CD14-positive monocyte (primary cell): ENCODE measurements around the gene NOC2L. TPM values are rescaled to one million over a fixed set of nuclear protein-coding genes. Genes with fewer than 3 reads are reported as not detected.
A peak's percentile ranks its signal among the peaks of the same experiment; 100 is the strongest.

ENCODE experiments used
- DNase-seq, 3 donors: peaks; one replicate each; pipeline ENCODE4 v3.0.0-alpha.2; 2011 to 2022
- H2AFZ ChIP-seq: 2 replicates; pipeline ENCODE4 v1.6.0; 2012; ENCODE audit warnings: mild to moderate bottlenecking, low read depth, low read length, inconsistent platforms; ENCODE audit not compliant: insufficient read depth, poor library complexity, severe bottlenecking
- H3K27ac ChIP-seq, 2 donors: 1 replicate in 1 of 2; 2 replicates in 1 of 2; pipeline ENCODE4 v1.5.1; 2012 to 2013; ENCODE audit warnings: low read length in 2 of 2, control low read depth in 1 of 2, inconsistent platforms in 1 of 2, low read depth in 1 of 2, mild to moderate bottlenecking in 1 of 2
- H3K27me3 ChIP-seq, 2 donors: one replicate each; pipeline versions ENCODE4 v1.6.0 to v1.6.1; 2011 to 2013; ENCODE audit warnings: low read length in 2 of 2; ENCODE audit not compliant: control insufficient read depth in 2 of 2, insufficient read depth in 2 of 2
- H3K36me3 ChIP-seq, 2 donors: replicated peaks in 1 of 2; 1 replicate in 1 of 2; 2 replicates in 1 of 2; pipeline versions ENCODE4 v1.5.1 to v1.6.1; 2012 to 2013; ENCODE audit warnings: low read length in 2 of 2, control low read depth in 1 of 2, inconsistent platforms in 1 of 2, mild to moderate bottlenecking in 1 of 2; ENCODE audit not compliant: insufficient read depth in 2 of 2, control insufficient read depth in 1 of 2
- H3K4me1 ChIP-seq, 2 donors: 1 replicate in 1 of 2; 2 replicates in 1 of 2; pipeline versions ENCODE4 v1.5.1 to v1.6.1; 2012 to 2013; ENCODE audit warnings: low read length in 2 of 2, control low read depth in 1 of 2, inconsistent platforms in 1 of 2, mild to moderate bottlenecking in 1 of 2, moderate library complexity in 1 of 2; ENCODE audit not compliant: insufficient read depth in 2 of 2, control insufficient read depth in 1 of 2
- H3K4me2 ChIP-seq: replicated peaks from 2 replicates; pipeline ENCODE3; 2012; ENCODE audit warnings: low read length, moderate library complexity, mild to moderate bottlenecking; ENCODE audit not compliant: poor library complexity, severe bottlenecking; ENCODE audit errors: extremely low read depth
- H3K4me3 ChIP-seq, 3 experiments: fragments of 200-600 bp in 1 of 3; sonication (generic) in 1 of 3; replicated peaks in 1 of 3; 1 replicate in 2 of 3; 2 replicates in 1 of 3; pipeline ENCODE4 v1.5.1; 2011 to 2013; ENCODE audit warnings: low read length in 3 of 3, mild to moderate bottlenecking in 3 of 3, control low read depth in 2 of 3, low read depth in 2 of 3, inconsistent platforms in 1 of 3, moderate library complexity in 1 of 3
- H3K79me2 ChIP-seq: 2 replicates; pipeline ENCODE4 v1.6.0; 2012; ENCODE audit warnings: mild to moderate bottlenecking, control low read depth, inconsistent platforms, low read length, moderate library complexity; ENCODE audit not compliant: insufficient read depth
- H3K9ac ChIP-seq: 2 replicates; pipeline ENCODE4 v1.6.0; 2017; ENCODE audit warnings: low read length, mild to moderate bottlenecking; ENCODE audit not compliant: insufficient read depth, poor library complexity, severe bottlenecking
- H3K9me3 ChIP-seq, 2 donors: replicated peaks in 1 of 2; 1 replicate in 1 of 2; 2 replicates in 1 of 2; pipeline versions ENCODE4 v1.5.1 to v1.6.1; 2012 to 2013; ENCODE audit warnings: low read length in 2 of 2, control low read depth in 1 of 2; ENCODE audit not compliant: control insufficient read depth in 1 of 2, insufficient read depth in 1 of 2
- H4K20me1 ChIP-seq: 2 replicates; pipeline ENCODE4 v1.6.0; 2012; ENCODE audit warnings: mild to moderate bottlenecking, low read length, control low read depth, moderate library complexity; ENCODE audit not compliant: insufficient read depth
- H3K27ac Mint-ChIP-seq, 7 donors: one replicate each; pipeline ENCODE4 v1.8.0; 2020; ENCODE audit warnings: mild to moderate bottlenecking in 7 of 7, mixed read lengths in 7 of 7, moderate library complexity in 6 of 7, inconsistent platforms in 2 of 7
- H3K27me3 Mint-ChIP-seq, 3 donors: one replicate each; pipeline ENCODE4 v1.8.0; 2021 to 2022; ENCODE audit warnings: low read depth in 3 of 3, mild to moderate bottlenecking in 3 of 3, mixed read lengths in 3 of 3, moderate library complexity in 3 of 3, inconsistent platforms in 1 of 3
- H3K36me3 Mint-ChIP-seq, 2 donors: one replicate each; pipeline ENCODE4 v1.8.0; 2020; ENCODE audit warnings: mixed read lengths in 2 of 2, inconsistent platforms in 1 of 2, mild to moderate bottlenecking in 1 of 2
- H3K4me1 Mint-ChIP-seq: one replicate; pipeline ENCODE4 v1.8.0; 2020; ENCODE audit warnings: mild to moderate bottlenecking, mixed read lengths
- H3K4me3 Mint-ChIP-seq, 2 donors: one replicate each; pipeline ENCODE4 v1.8.0; 2020; ENCODE audit warnings: mild to moderate bottlenecking in 2 of 2, mixed read lengths in 2 of 2, moderate library complexity in 1 of 2
- H3K9me3 Mint-ChIP-seq, 7 donors: one replicate each; pipeline ENCODE4 v1.8.0; 2020 to 2022; ENCODE audit warnings: mixed read lengths in 7 of 7, mild to moderate bottlenecking in 6 of 7, moderate library complexity in 6 of 7, inconsistent platforms in 2 of 7
- CTCF ChIP-seq: fragments of 200-600 bp; IDR thresholded peaks from one replicate; pipeline ENCODE4 v1.8.0; 2022; ENCODE audit warnings: antibody characterized with exemption, mild to moderate bottlenecking
- WGBS: methylation state at CpG from one replicate; pipeline ENCODE4 v1.1.5; 2013; ENCODE audit warnings: missing lambda C conversion rate; ENCODE audit not compliant: insufficient coverage; 5-methylcytosine and 5-hydroxymethylcytosine counted together
- intact Hi-C, 2 donors: fragments of 100-400 bp; cut with micrococcal nuclease; formaldehyde crosslinking; loops; one replicate each; pipeline versions ENCODE4 v1.15.0 to v1.15.1; 2023
- polyA plus RNA-seq, 3 donors: library from polyadenylated mRNA; depleted of rRNA in 1 of 3; unstranded in 2 of 3; stranded (reverse) in 1 of 3; fragments of 300-500 nt in 2 of 3; fragments of >200 nt in 1 of 3; fragmentation: Illumina TruSeq in 2 of 3; gene quantifications; 1 replicate in 2 of 3; 2 replicates in 1 of 3; pipeline ENCODE4 v1.2.3, GENCODE V29; 2012 to 2021

NOC2L gene
- polyA plus RNA-seq, 3 donors = 34.5 to 47.9 (median 35.8) TPM

- peaks cover 0 to 9% of the 10 kb centered on the region in 2 donors for H3K9me3 ChIP-seq
- H3K79me2 ChIP-seq = no peaks in the 10 kb centered on the region
- TF ChIP-seq CTCF = no peak
- peaks cover 4 to 30% of the 10 kb centered on the region in 2 donors for H3K4me1 ChIP-seq
- peaks cover 7% of the 10 kb centered on the region for H3K4me1 Mint-ChIP-seq
- H3K36me3 ChIP-seq = peaks cover 28 to 30% of the 10 kb centered on the region in 2 donors
- no peak overlapping the region for H3K27ac ChIP-seq
- H3K9me3 Mint-ChIP-seq = peaks cover 0 to 17% (median 3%) of the 10 kb centered on the region in 7 donors
- H3K4me3 ChIP-seq = no peak overlapping the region
- peak overlapping the region; percentile 42 for H3K4me2 ChIP-seq
- no peak overlapping the region for H3K27ac Mint-ChIP-seq
- no peak overlapping the region for H2AFZ ChIP-seq
- H3K9ac ChIP-seq = no peak overlapping the region
- peaks cover 31 to 40% of the 10 kb centered on the region in 2 donors for H3K36me3 Mint-ChIP-seq
- no peak overlapping the region for H3K4me3 Mint-ChIP-seq
- peaks cover 13% of the 10 kb centered on the region for H4K20me1 ChIP-seq
- intact Hi-C loops = loop anchor here in 1 of 2 donors (5.0 kb wide), 1 partner anchor 50 kb away; no protein-coding TSS in a partner anchor
- under 1% methylated on average over 39 of the region's 48 CpGs for WGBS
- H3K27me3 Mint-ChIP-seq = peaks cover 41 to 66% (median 54%) of the 10 kb centered on the region in 3 donors
- peaks cover 23 to 50% of the 10 kb centered on the region in 2 donors for H3K27me3 ChIP-seq
- no peak for DNase-seq
These were observed 16.6 kb downstream of the NOC2L start for GRCh38 chr1:942411-942821.

GRCh38 chr1:941588-942383 is 17.3 kb downstream of the NOC2L start:
- peak overlapping the region; percentile 42 for H3K4me2 ChIP-seq
- H3K36me3 ChIP-seq = peaks cover 22 to 24% of the 10 kb centered on the region in 2 donors
- H3K9ac ChIP-seq = no peak overlapping the region
- H3K36me3 Mint-ChIP-seq = peaks cover 25 to 33% of the 10 kb centered on the region in 2 donors
- no peaks in the 10 kb centered on the region for H3K79me2 ChIP-seq
- no peak overlapping the region for H2AFZ ChIP-seq
- H3K27ac ChIP-seq = no peak overlapping the region
- H3K4me1 Mint-ChIP-seq = peaks cover 7% of the 10 kb centered on the region
- H4K20me1 ChIP-seq = peaks cover 9% of the 10 kb centered on the region
- H3K27me3 ChIP-seq = peaks cover 23 to 53% of the 10 kb centered on the region in 2 donors
- H3K4me1 ChIP-seq = peaks cover 4 to 30% of the 10 kb centered on the region in 2 donors
- WGBS = under 1% methylated on average over 98 of the region's 98 CpGs
- H3K9me3 Mint-ChIP-seq = peaks cover 0 to 17% (median 3%) of the 10 kb centered on the region in 7 donors
- H3K4me3 Mint-ChIP-seq = peak overlapping the region; percentile 39 to 85
- H3K27ac Mint-ChIP-seq = no peak overlapping the region
- H3K27me3 Mint-ChIP-seq = peaks cover 41 to 70% (median 57%) of the 10 kb centered on the region in 3 donors
- no peak for DNase-seq
- TF ChIP-seq CTCF = no peak
- H3K9me3 ChIP-seq = peaks cover 0 to 9% of the 10 kb centered on the region in 2 donors
- no peak overlapping the region for H3K4me3 ChIP-seq
- intact Hi-C loops = loop anchor here in 1 of 2 donors (5.0 kb wide), 1 partner anchor 49 kb away; no protein-coding TSS in a partner anchor
